Caco-2 (cell line): ENCODE results near the gene CERS1. TPM values are rescaled to one million over a fixed set of nuclear protein-coding genes. Genes with fewer than 3 reads are reported as not detected.

Experiments used
- BruUV-seq: library from RNA; stranded (reverse); fragments of 400-500 nt; replicated peaks from 2 replicates; lab custom pipeline; 2021; lab: Mats Ljungman, UMichigan
- CTCF ChIA-PET: fragments of 300-600 bp; sonication (Branson Sonifier 250); formaldehyde crosslinking; loops from one replicate; lab custom pipeline; 2022; ENCODE audit warnings: antibody characterized with exemption; lab: Charles Lee
- POLR2A ChIA-PET: fragments of 300-600 bp; sonication (Branson Sonifier 250); formaldehyde crosslinking; loops from one replicate; lab custom pipeline; 2022; ENCODE audit warnings: antibody characterized with exemption; lab: Charles Lee
- DNase-seq, 2 experiments: peaks; one replicate each; pipeline versions ENCODE4 v3.0.0 to v3.0.0-alpha.2; 2020 to 2022
- H3K27me3 ChIP-seq: replicated peaks from 2 replicates; pipeline ENCODE4 v1.6.0; 2011; ENCODE audit warnings: low read length; ENCODE audit not compliant: control insufficient read depth, insufficient read depth
- H3K36me3 ChIP-seq: 2 replicates; pipeline ENCODE4 v1.5.1; 2011; ENCODE audit warnings: low read length; ENCODE audit not compliant: control insufficient read depth, insufficient read depth
- H3K4me1 ChIP-seq: fragments of 250-450 bp; sonication (Bioruptor Pico); 2 replicates; pipeline ENCODE4 v1.5.1; 2020; ENCODE audit warnings: mild to moderate bottlenecking
- H3K4me3 ChIP-seq: 2 replicates; pipeline ENCODE4 v1.5.1; 2011; ENCODE audit warnings: low read depth, mild to moderate bottlenecking, control low read depth, low read length
- H3K9me3 ChIP-seq: fragments of 250-450 bp; sonication (Bioruptor Pico); 2 replicates; pipeline ENCODE4 v1.5.1; 2020; ENCODE audit warnings: mild to moderate bottlenecking, moderate library complexity
- H3K27ac Mint-ChIP-seq: one replicate; pipeline ENCODE4 v1.8.0; 2022; ENCODE audit warnings: mixed read lengths; ENCODE audit not compliant: unreplicated experiment
- H3K27me3 Mint-ChIP-seq: one replicate; pipeline ENCODE4 v1.8.0; 2022; ENCODE audit warnings: mixed read lengths; ENCODE audit not compliant: insufficient read depth, unreplicated experiment
- H3K36me3 Mint-ChIP-seq: one replicate; pipeline ENCODE4 v1.8.0; 2022; ENCODE audit warnings: mild to moderate bottlenecking, mixed read lengths; ENCODE audit not compliant: insufficient read depth, unreplicated experiment
- H3K4me1 Mint-ChIP-seq: one replicate; pipeline ENCODE4 v1.8.0; 2022; ENCODE audit warnings: low read depth, mixed read lengths; ENCODE audit not compliant: unreplicated experiment
- H3K4me3 Mint-ChIP-seq: one replicate; pipeline ENCODE4 v1.8.0; 2022; ENCODE audit warnings: mild to moderate bottlenecking, moderate library complexity, mixed read lengths; ENCODE audit not compliant: unreplicated experiment
- H3K9me3 Mint-ChIP-seq: one replicate; pipeline ENCODE4 v1.8.0; 2022; ENCODE audit warnings: mixed read lengths; ENCODE audit not compliant: unreplicated experiment
- intact Hi-C: fragments of 100-400 bp; cut with micrococcal nuclease; formaldehyde crosslinking; loops from one replicate; pipeline ENCODE4 v1.10.0; 2022; ENCODE audit not compliant: unreplicated experiment
- total RNA-seq: library from RNA; stranded (reverse); gene quantifications from 2 replicates; pipeline ENCODE4 v1.2.3, GENCODE V29; 2022
- TF ChIP-seq, protein P1 (sequence below), 2 experiments: fragments of 200-600 bp in 1 of 2; IDR thresholded peaks; 1 replicate in 1 of 2; 2 replicates in 1 of 2; pipeline versions ENCODE4 v1.5.1 to v1.8.0; 2011 to 2022; ENCODE audit warnings: antibody characterized with exemption in 1 of 2, control low read depth in 1 of 2, inconsistent platforms in 1 of 2, low read depth in 1 of 2, low read length in 1 of 2, mild to moderate bottlenecking in 1 of 2, moderate library complexity in 1 of 2; ENCODE audit not compliant: insufficient read depth in 1 of 2, severe bottlenecking in 1 of 2, unreplicated experiment in 1 of 2

Gene CERS1
- total RNA-seq, 1 experiment from 2014 or later: 20.3 TPM

DNA sequence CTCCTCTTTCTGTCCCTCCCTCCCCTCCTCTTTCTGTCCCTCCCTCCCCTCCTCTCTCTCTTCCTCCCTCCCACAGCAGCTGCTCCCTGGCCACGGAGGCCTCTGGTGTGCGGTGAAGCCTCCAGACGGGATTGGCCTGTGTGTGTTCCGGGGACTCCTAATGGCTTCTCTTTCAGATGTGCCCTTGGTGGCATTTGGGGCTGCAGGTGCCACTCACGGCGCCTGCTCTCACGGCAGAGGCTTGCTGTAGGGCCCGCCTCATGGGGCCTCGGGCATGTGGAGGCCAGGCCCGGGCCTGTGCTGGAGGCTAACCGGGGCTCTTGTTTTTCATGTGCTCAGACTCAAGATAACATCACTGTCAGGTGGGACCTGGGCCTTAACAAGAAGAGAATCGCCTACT lies 43.3 kb downstream of the CERS1 start:
- H3K9me3 ChIP-seq: no peaks in the 10 kb centered on the region
- BruUV-seq: no TSS peak
- H3K27me3 ChIP-seq: no peaks in the 10 kb centered on the region
- peaks cover 3% of the 10 kb centered on the region for H3K36me3 ChIP-seq
- Mint-ChIP-seq H3K4me1 (no peaks in the 10 kb centered on the region), H3K4me3 (no peak overlapping the region), H3K27ac (no peak overlapping the region), H3K36me3 (peaks cover 73% of the 10 kb centered on the region), H3K9me3 (no peaks in the 10 kb centered on the region), H3K27me3 (no peaks in the 10 kb centered on the region)
- TF ChIP-seq, protein P1, sequence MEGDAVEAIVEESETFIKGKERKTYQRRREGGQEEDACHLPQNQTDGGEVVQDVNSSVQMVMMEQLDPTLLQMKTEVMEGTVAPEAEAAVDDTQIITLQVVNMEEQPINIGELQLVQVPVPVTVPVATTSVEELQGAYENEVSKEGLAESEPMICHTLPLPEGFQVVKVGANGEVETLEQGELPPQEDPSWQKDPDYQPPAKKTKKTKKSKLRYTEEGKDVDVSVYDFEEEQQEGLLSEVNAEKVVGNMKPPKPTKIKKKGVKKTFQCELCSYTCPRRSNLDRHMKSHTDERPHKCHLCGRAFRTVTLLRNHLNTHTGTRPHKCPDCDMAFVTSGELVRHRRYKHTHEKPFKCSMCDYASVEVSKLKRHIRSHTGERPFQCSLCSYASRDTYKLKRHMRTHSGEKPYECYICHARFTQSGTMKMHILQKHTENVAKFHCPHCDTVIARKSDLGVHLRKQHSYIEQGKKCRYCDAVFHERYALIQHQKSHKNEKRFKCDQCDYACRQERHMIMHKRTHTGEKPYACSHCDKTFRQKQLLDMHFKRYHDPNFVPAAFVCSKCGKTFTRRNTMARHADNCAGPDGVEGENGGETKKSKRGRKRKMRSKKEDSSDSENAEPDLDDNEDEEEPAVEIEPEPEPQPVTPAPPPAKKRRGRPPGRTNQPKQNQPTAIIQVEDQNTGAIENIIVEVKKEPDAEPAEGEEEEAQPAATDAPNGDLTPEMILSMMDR (IDR thresholded peaks at IDR 0.05; ENCODE audit: insufficient read depth in 1 of 2, low read depth in 1 of 2, low read length in 1 of 2, severe bottlenecking in 1 of 2, unreplicated experiment in 1 of 2): no peak
- ChIA-PET POLR2A (no interaction called here), CTCF (no interaction called here)
- no peak for DNase-seq
- intact Hi-C loops: no loop called here
- no peak overlapping the region for H3K4me3 ChIP-seq
- no peaks in the 10 kb centered on the region for H3K4me1 ChIP-seq

DNA sequence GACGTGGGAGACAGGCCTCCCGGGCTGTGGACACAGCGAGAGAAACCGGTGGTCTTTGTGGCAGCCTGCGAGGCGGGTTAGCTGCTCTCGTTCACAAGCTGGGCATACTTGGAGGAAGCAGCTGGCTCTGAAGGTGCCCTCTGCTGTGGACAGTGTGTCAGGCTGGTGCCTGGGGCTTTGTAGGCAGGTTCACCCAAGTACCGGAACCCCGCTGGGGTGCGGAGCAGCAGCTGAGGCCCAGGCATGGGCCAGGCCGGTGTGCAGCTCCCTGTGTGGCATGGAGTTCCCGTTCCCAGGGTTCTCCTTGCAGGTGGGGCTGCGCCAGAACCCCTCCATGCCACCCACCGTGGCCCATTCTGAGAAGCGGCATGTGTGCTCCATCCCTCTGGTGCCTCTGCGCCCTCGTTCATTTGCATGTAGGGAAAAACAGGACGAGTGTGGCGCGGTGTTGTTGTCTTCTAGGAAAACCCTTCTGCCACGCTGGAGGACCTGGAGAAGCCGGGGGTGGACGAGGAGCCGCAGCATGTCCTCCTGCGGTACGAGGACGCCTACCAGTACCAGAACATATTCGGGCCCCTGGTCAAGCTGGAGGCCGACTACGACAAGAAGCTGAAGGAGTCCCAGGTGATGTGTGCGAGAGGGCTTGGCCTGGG lies 44.2 kb downstream of the CERS1 start:
- H3K36me3 Mint-ChIP-seq: peaks cover 79% of the 10 kb centered on the region
- intact Hi-C loops: no loop called here
- Histone ChIP-seq H3K4me3 (no peak overlapping the region), H3K27me3 (no peaks in the 10 kb centered on the region), H3K36me3 (peaks cover 3% of the 10 kb centered on the region), H3K9me3 (no peaks in the 10 kb centered on the region), H3K4me1 (no peaks in the 10 kb centered on the region)
- TF ChIP-seq, protein P1 (IDR thresholded peaks at IDR 0.05; ENCODE audit: insufficient read depth in 1 of 2, low read depth in 1 of 2, low read length in 1 of 2, severe bottlenecking in 1 of 2, unreplicated experiment in 1 of 2): no peak
- H3K27ac Mint-ChIP-seq: no peak overlapping the region
- ChIA-PET POLR2A (no interaction called here), CTCF (no interaction called here)
- H3K4me3 Mint-ChIP-seq: no peak overlapping the region
- no TSS peak for BruUV-seq
- H3K4me1 Mint-ChIP-seq: no peaks in the 10 kb centered on the region
- H3K9me3 Mint-ChIP-seq: no peaks in the 10 kb centered on the region
- DNase-seq: no peak
- H3K27me3 Mint-ChIP-seq: no peaks in the 10 kb centered on the region

DNA sequence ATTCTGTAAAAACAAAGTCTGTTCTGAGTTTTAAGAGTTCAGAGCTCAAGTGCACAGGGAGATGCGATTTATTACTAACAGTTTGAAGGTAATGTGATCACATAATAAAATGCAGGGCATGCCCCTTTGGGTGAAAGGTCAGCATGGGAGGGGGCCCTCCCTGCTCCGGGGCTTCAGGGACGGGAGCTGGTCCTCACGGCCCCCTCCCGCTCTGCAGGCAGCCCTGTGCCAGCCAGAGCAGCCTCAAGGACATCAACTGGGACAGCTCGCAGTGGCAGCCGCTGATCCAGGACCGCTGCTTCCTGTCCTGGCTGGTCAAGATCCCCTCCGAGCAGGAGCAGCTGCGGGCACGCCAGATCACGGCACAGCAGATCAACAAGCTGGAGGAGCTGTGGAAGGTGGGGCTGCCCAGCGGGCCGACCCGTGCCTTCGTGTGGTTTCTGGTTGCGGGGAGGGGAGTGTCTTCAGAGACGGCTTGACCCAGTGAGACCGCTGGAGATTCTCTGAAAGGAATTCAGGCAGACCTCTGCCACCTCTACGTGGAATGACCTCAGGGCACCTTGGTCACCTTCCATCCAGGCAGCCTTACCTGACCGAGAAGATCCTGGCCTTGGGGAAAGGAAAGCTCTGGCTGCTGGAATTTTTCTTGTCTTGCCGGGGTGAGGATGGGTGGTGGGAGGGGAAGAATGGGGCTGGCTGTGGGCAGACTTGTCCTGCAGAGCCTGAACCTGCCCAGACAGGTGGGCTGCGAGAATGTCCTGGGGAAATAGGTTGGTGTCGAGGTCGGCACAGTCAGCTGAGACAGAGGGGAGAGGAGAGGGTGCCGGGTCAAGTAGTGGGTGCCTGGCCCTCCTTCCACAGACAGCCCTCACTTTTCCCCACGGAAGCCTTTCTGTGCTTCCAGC lies 45.2 kb downstream of the CERS1 start:
- H3K27me3 Mint-ChIP-seq: no peaks in the 10 kb centered on the region
- ChIA-PET CTCF (no interaction called here), POLR2A (no interaction called here)
- no peaks in the 10 kb centered on the region for H3K9me3 ChIP-seq
- no peaks in the 10 kb centered on the region for H3K27me3 ChIP-seq
- H3K9me3 Mint-ChIP-seq: no peaks in the 10 kb centered on the region
- DNase-seq: no peak
- TF ChIP-seq, protein P1 (IDR thresholded peaks at IDR 0.05; ENCODE audit: insufficient read depth in 1 of 2, low read depth in 1 of 2, low read length in 1 of 2, severe bottlenecking in 1 of 2, unreplicated experiment in 1 of 2): no peak
- no peaks in the 10 kb centered on the region for H3K4me1 ChIP-seq
- no peak overlapping the region for H3K27ac Mint-ChIP-seq
- BruUV-seq: no TSS peak
- no peak overlapping the region for H3K4me3 Mint-ChIP-seq
- H3K36me3 ChIP-seq: peaks cover 2% of the 10 kb centered on the region
- intact Hi-C loops: no loop called here
- H3K4me3 ChIP-seq: no peak overlapping the region
- no peaks in the 10 kb centered on the region for H3K4me1 Mint-ChIP-seq
- H3K36me3 Mint-ChIP-seq: peaks cover 69% of the 10 kb centered on the region
